ENCODE results near the gene FRMD4A.

Gene FRMD4A

GRCh38 chr10:13684806-13685482 is 645.8 kb downstream of the FRMD4A start:
- no peak for DNase-seq (ENCODE audit: low read depth in 2 of 2, low spot score in 1 of 2)

GRCh38 chr10:13684252-13684791 is 646.4 kb downstream of the FRMD4A start:
- DNase-seq (ENCODE audit: low read depth in 2 of 2, low spot score in 1 of 2), result no peak

GRCh38 chr10:13683017-13683416 is 647.7 kb downstream of the FRMD4A start:
- DNase-seq (ENCODE audit: low read depth in 2 of 2, low spot score in 1 of 2), result no peak

GRCh38 chr10:13681960-13682359 is 648.8 kb downstream of the FRMD4A start:
- DNase-seq (ENCODE audit: low read depth in 2 of 2, low spot score in 1 of 2), result no peak

- DNase-seq (ENCODE audit: low read depth in 2 of 2, low spot score in 1 of 2), result no peak
These were observed 649.2 kb downstream of the FRMD4A start for GRCh38 chr10:13681528-13681927.

- no peak for DNase-seq (ENCODE audit: low read depth in 2 of 2, low spot score in 1 of 2)
These were observed 649.6 kb downstream of the FRMD4A start for GRCh38 chr10:13681095-13681494.

GRCh38 chr10:13678101-13678843 is 652.5 kb downstream of the FRMD4A start:
- DNase-seq (ENCODE audit: low read depth in 2 of 2, low spot score in 1 of 2), result no peak

- DNase-seq (ENCODE audit: low read depth in 2 of 2, low spot score in 1 of 2), result no peak
These were observed 655.8 kb downstream of the FRMD4A start for GRCh38 chr10:13674645-13675588.

- no peak for DNase-seq (ENCODE audit: low read depth in 2 of 2, low spot score in 1 of 2)
These were observed 657.6 kb downstream of the FRMD4A start for GRCh38 chr10:13673156-13673555.

- no peak for DNase-seq (ENCODE audit: low read depth in 2 of 2, low spot score in 1 of 2)
These were observed 658.2 kb downstream of the FRMD4A start for GRCh38 chr10:13672548-13672947.

GRCh38 chr10:13671904-13672303 is 658.8 kb downstream of the FRMD4A start:
- DNase-seq (ENCODE audit: low read depth in 2 of 2, low spot score in 1 of 2), result no peak

GRCh38 chr10:13670311-13670710 is 660.4 kb downstream of the FRMD4A start:
- DNase-seq (ENCODE audit: low read depth in 2 of 2, low spot score in 1 of 2), result no peak

- DNase-seq (ENCODE audit: low read depth in 2 of 2, low spot score in 1 of 2), result no peak
These were observed 660.8 kb downstream of the FRMD4A start for GRCh38 chr10:13669901-13670300.

- no peak for DNase-seq (ENCODE audit: low read depth in 2 of 2, low spot score in 1 of 2)
These were observed 661.4 kb downstream of the FRMD4A start for GRCh38 chr10:13669182-13669855.

- no peak for DNase-seq (ENCODE audit: low read depth in 2 of 2, low spot score in 1 of 2)
These were observed 662.6 kb downstream of the FRMD4A start for GRCh38 chr10:13668126-13668525.

- no peak for DNase-seq (ENCODE audit: low read depth in 2 of 2, low spot score in 1 of 2)
These were observed 665.0 kb downstream of the FRMD4A start for GRCh38 chr10:13665516-13666262.

- DNase-seq (ENCODE audit: low read depth in 2 of 2, low spot score in 1 of 2), result no peak
These were observed 669.5 kb downstream of the FRMD4A start for GRCh38 chr10:13661256-13661655.

GRCh38 chr10:13660551-13660920 is 670.2 kb downstream of the FRMD4A start:
- DNase-seq (ENCODE audit: low read depth in 2 of 2, low spot score in 1 of 2), result no peak

- peak; percentile 21 to 52 for DNase-seq (ENCODE audit: low read depth in 2 of 2, low spot score in 1 of 2)
These were observed 670.7 kb downstream of the FRMD4A start for GRCh38 chr10:13659887-13660550.
